Activated CD4-positive, alpha-beta T cell treated with anti-CD3 and anti-CD28 coated beads, Interleukin-2, Interleukin-6, amounts not matched to agents 100 ng/mL and 50 ng/mL, durations not matched to agents 16 hours and 8 hours (primary cell): ENCODE data around the gene CACNA1G.
A peak's percentile ranks its signal among the peaks of the same experiment; 100 is the strongest.

Experiments used
- DNase-seq: peaks from one replicate; pipeline ENCODE4 v3.0.0-alpha.2; 2020

Gene CACNA1G

GRCh38 chr17:50534222-50534978, 26.1 kb upstream of the CACNA1G start:
- peak; percentile 27 for DNase-seq

- DNase-seq = no peak
Observed at GRCh38 chr17:50534979-50535326, 25.6 kb upstream of the CACNA1G start.

- DNase-seq = no peak
Observed at GRCh38 chr17:50535407-50535806, 25.1 kb upstream of the CACNA1G start.

DNA sequence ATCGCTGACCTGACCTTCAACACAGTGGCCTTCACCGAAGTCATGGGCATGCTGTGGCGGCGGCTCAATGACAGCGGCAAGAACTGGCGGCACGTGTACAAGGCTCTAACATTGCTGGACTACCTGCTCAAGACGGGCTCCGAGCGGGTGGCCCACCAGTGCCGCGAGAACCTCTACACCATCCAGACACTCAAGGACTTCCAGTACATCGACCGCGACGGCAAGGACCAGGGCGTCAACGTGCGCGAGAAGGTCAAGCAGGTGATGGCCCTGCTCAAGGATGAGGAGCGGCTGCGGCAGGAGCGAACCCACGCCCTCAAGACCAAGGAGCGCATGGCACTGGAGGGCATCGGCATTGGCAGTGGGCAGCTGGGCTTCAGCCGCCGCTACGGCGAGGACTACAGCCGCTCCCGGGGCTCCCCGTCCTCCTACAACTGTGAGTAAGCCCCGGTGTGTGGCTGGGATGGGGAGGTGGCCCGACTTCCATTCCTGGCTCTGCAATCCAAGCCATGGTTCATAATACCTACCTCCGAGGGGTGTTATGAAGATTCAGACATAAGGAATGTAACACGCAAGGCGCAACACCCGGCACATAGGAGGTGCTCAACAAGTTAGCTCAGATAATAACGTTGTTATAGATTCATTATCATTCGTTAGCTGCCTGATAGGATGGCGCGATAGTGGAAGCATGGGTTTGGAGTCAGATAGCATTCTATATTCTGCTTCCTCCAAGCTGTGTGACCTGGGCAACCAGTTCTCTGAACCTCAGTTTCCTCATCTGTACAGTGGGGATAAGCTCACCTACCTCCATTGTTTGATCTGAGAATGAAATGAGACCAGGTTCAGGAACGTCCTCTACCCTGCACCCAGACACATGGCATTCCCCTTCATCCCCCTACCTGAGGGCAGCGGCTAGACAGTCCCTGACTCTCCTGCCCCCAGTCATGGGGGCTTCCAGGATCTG, 23.6 kb upstream of the CACNA1G start:
- DNase-seq = no peak

- DNase-seq = no peak
Observed at GRCh38 chr17:50537721-50538548, 22.6 kb upstream of the CACNA1G start.

- no peak for DNase-seq
Observed at GRCh38 chr17:50538549-50539410, 21.7 kb upstream of the CACNA1G start.

- no peak for DNase-seq
Observed at GRCh38 chr17:50539762-50540559, 20.6 kb upstream of the CACNA1G start.

- DNase-seq = no peak
Observed at GRCh38 chr17:50540560-50541401, 19.7 kb upstream of the CACNA1G start.

DNA sequence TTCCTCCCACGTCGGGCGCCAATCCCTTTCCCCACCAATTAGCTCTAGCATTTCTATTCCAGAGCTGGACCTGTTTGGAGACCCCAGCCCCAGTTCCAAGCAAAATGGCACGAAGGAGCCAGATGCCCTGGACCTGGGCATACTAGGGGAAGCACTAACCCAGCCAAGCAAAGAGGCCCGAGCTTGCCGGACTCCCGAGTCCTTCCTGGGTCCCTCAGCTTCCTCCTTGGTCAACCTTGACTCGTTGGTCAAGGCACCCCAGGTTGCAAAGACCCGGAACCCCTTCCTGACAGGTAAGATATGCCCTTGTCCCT, 19.2 kb upstream of the CACNA1G start:
- no peak for DNase-seq

DNA sequence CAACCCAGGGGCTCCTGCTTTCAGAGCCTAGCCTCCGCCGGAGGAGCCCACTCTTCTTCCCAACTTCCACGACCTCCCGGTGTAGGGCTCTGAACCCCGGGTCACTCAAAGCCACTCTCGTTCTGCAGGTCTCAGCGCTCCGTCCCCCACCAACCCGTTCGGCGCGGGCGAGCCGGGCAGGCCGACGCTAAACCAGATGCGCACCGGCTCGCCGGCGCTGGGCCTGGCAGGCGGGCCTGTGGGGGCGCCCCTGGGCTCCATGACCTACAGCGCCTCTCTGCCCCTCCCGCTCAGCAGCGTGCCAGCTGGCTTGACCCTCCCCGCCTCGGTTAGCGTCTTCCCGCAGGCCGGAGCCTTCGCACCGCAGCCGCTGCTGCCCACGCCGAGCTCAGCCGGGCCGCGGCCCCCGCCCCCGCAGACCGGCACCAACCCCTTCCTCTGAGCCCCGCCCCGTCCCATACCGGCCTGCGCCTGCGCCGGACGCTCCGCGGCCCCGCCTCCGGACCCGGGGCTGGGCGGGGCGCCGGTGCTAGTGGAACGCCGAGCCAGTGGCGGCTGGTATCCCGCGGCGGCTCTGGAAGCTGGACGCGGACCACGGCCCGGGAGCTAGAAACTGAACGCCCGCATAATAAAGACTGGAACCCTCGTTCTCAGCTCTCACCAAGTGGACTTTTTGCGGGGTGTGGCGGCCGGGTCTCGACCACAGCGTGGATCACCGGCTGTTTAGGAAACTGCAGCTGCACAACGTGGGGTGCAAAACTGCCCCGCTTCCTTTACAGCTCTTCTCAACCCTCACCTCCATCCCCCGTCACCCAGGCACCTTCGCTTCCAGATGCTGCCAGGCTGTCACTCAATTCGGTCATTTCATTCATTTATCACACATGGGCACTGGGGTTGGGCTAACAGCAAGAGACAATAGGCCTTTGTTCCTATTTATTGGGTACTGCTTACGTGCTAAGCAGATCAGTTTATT, 18.5 kb upstream of the CACNA1G start:
- peak; percentile 88 for DNase-seq

DNA sequence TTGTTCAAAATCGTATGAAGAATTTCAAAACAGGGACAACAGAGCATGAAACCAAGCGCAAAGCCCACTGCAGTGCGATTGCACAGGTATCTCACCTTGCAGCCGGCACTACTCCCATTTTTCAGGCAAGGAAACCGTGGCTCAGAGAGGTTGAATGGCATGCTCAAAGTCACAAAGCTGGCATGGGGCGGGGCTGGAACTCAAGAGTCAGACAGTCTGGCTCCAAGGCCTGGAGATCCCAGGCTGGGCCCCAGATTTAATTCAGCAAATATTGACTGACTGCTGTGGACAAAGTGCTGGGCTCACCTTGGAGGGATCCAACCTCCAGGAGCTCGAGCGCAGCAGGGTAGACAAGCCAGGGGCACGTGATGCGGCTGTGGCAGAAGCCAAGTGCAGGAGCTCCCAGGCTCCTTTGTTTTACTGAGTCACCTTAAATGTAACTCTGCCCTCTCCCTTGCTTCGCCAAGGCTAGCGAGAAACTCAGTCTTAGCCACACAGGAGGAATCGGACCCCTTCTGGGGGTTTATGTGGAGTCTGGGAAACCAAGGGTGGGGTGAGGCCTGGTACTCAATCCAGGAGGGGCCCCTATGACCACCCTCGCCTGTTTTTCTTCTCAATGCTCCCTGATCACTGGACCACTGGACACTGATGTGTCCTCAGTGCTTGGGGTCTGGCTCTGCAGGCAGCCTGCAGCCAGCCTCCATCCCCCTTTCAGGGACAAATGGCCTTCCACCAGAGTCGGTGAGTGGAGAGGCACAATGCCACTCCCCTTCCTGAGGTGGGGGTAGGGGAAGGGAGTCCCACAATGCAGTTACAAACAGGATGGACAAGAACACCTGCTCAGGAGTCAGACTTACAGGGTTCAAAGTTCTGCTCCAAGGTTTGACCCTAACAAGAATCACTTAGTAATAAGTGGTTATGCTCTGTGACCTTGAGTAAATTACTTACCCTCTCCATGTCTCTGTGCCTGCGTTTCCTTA, 17.4 kb upstream of the CACNA1G start:
- DNase-seq = no peak

DNA sequence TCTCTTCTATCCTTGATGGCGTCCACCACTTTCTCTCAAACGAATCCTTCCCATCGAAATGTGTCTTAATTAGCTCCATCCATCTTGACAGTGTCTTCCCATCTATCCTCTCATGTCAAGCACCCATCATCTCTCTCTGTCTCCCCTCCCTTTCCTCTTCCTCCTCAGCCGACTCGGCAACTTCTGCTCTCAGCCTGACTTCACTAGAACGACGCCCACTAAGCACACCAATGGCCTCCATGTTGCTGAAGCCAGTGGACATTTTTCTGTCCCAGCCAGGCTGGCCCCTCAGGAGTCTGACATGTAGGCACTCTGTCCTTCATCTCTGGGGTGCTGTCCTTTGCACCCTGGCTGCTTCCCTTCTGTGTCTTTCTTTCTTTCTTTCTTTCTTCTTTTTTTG, 16.0 kb upstream of the CACNA1G start:
- DNase-seq = no peak

DNA sequence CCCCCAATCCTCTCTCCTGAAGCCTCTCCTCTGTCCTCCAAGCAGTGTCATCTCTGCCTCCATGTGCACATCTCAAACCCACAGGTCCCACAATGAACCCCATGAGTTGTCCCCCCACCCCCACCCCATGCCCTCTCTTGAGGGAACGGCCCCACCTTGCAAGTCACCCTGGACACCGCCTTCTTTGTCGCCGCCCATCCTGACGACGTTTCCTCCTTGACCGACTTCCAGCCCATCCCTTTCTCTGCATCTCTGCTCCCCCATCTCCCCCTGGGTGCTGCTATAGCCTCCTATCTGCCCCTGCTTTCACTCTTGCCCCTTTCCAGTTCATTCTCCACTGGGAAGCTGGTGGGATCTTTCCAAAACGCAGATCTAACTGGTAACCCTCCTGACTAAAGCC, 15.2 kb upstream of the CACNA1G start:
- DNase-seq = no peak

DNA sequence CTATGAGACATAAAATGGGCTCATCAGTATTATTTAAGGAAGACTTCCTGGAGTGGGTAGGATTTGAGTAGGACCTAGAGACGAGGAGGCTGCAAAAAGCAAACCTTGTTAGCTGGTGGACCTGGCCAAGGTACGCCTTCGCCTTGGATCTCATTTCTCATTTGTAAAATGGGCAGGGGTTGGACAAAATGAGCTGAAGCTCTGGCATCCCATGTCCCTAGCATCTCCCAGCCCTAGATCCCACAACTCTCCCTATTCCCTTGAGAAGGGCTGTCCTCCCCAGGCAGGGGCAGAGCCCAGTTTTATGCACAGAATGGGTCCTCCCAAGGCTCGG, 13.8 kb upstream of the CACNA1G start:
- no peak for DNase-seq

GRCh38 chr17:50547035-50547735, 13.3 kb upstream of the CACNA1G start, which contains the start of gene SPATA20:
Gene SPATA20 (plus strand): TSS chr17:50547174. CDS start chr17:50547209, 35 bp downstream.
- peak; percentile 93 for DNase-seq

DNA sequence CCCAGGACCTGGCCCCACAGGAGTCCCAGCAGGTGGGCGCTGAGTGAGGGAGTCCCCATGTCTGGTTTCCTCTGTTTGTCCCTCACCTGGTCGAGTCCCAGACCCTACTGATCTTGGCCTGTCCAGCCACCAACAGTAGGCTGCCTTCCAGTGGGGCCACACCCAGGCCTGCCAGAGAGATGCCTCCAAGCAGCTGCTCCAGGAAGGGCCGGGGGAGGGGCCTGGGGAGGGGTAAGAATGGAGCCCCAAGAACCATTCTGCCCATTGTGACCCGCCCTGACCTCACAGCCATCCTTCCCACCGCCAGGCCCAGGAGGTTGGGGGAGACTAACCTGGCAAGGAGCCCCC, 12.8 kb upstream of the CACNA1G start:
- no peak for DNase-seq

DNA sequence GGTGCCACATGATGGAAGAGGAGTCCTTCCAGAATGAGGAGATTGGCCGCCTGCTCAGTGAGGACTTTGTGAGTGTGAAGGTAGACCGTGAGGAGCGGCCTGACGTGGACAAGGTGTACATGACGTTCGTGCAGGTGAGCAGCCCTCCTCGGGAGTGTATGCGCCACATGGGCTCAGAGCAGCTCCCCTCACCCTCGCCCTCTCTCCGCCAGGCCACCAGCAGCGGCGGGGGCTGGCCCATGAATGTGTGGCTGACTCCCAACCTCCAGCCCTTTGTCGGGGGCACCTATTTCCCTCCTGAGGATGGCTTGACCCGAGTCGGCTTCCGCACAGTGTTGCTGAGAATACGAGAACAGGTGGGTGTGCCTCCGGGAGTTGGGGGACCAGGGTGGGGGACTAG, 11.7 kb upstream of the CACNA1G start:
- no peak for DNase-seq
